Activated CD8-positive, alpha-beta memory T cell treated with anti-CD3 and anti-CD28 coated beads, Interleukin-2, amount 50 U/mL, for 24 hours (primary cell): ENCODE data around the gene FCGR3A.
"Not testable (repeated sequence)": the region's sequence is repeated elsewhere in the genome, so short reads cannot be mapped to it uniquely, and the experiment has no call there.

ENCODE experiments used
- DNase-seq: peaks from one replicate; pipeline ENCODE4 v3.0.0-alpha.2; 2020; ENCODE audit errors: extremely low read depth

FCGR3A gene

GRCh38 chr1:161549652-161550051 lies at the start of gene FCGR3A:
Gene FCGR3A (minus strand): TSS chr1:161549818. CDS start chr1:161549736, 82 bp downstream.
- DNase-seq, result no peak

- DNase-seq, result not testable (repeated sequence)
Measured at GRCh38 chr1:161597077-161597476, 47.5 kb upstream of the FCGR3A start.

- DNase-seq, result not testable (repeated sequence)
Measured at GRCh38 chr1:161595583-161595982, 46.0 kb upstream of the FCGR3A start.

DNA sequence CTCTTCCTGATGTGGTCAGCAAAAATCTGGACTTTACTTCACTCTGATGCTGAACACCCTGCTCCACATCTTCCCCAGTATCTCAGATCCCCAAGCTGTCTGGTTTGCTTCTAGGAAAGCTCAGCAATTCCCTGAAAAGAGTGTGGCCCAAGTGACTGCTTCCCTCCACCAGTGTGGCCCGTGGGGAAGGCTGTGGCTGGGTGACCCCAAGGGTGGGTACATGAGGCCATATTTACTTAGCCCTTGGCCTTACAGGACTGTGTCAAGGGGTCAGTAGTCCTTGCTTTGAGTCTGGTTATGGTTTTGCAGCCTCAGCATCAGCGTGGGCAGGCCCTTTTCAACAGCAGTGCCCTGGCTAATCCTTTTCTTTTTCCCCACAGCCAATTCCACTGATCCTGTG lies 45.6 kb upstream of the FCGR3A start:
- not testable (repeated sequence) for DNase-seq

DNA sequence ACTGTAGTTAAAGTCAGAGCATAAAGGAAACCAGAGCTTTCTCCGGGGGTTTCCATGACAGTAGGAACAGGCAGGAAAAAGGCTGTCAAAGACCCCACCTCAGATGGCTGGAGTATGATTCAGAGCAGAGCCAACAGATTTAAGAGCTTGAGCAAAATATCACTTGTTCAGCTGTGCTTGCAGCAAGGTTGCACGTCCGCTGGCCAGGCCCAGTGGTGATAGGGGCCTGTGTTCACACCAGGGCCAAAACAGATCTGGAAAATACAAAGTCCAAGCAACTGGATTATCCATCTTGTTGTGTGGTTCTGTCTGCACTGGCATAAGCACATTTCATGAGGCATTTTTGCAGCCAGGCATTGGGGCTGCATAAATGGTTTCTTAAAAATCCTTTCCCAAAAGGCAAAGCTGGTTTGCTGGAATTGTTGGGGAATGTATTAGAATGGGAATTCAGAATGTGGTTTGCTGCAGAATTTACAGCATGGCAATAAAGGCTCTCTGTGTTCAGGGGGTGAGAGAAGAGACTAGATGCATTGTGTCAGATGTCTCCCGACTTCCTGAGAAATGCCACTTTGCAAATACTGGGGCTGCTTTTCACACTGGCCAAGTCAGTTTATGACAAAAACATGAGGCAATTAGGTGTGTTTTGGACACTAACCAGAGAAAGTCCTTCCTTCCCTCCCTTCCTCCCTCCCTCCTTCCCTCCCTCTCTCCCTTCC lies 44.8 kb upstream of the FCGR3A start:
- not testable (repeated sequence) for DNase-seq

- DNase-seq, result not testable (repeated sequence)
Measured at GRCh38 chr1:161593092-161593755, 43.6 kb upstream of the FCGR3A start.

DNA sequence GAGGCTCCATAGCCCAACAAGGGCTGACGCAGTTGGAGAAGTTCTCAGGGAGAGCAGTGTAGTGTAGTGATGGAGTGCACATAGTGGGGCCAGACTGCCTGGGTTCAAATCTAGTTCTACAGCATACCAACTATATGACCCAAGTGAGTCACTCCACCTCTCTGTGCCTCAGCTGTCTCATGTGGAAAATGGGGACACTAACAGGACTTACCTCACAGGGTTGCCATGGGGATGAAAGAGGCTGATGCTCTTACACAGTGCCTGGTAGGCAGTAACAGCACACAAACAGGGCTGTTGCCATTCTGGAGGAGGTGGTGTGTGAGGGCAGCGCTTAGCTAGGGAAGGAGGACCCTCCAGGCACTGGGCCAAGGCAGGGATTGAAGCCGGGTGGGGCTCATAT lies 43.0 kb upstream of the FCGR3A start:
- not testable (repeated sequence) for DNase-seq

- not testable (repeated sequence) for DNase-seq
Measured at GRCh38 chr1:161589920-161590319, 40.3 kb upstream of the FCGR3A start.

DNA sequence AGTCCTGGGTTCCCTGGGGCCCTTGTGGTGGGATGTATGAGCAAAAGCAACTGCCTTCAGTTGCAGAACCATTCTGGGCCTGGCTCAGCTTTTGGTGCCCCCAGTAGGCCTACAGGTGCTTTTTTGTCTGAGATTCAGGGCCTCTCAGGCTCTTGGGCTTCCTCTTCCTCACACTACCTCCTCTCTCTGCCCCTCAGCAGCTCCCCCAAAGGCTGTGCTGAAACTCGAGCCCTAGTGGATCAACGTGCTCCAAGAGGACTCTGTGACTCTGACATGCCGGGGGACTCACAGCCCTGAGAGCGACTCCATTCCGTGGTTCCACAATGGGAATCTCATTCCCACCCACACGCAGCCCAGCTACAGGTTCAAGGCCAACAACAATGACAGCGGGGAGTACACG lies 39.7 kb upstream of the FCGR3A start:
- DNase-seq, result not testable (repeated sequence)

GRCh38 chr1:161588596-161588995 lies 39.0 kb upstream of the FCGR3A start:
- DNase-seq, result not testable (repeated sequence)

GRCh38 chr1:161582882-161583281 lies 33.3 kb upstream of the FCGR3A start:
- DNase-seq, result not testable (repeated sequence)

- DNase-seq, result not testable (repeated sequence)
Measured at GRCh38 chr1:161580879-161581537, 31.4 kb upstream of the FCGR3A start.

DNA sequence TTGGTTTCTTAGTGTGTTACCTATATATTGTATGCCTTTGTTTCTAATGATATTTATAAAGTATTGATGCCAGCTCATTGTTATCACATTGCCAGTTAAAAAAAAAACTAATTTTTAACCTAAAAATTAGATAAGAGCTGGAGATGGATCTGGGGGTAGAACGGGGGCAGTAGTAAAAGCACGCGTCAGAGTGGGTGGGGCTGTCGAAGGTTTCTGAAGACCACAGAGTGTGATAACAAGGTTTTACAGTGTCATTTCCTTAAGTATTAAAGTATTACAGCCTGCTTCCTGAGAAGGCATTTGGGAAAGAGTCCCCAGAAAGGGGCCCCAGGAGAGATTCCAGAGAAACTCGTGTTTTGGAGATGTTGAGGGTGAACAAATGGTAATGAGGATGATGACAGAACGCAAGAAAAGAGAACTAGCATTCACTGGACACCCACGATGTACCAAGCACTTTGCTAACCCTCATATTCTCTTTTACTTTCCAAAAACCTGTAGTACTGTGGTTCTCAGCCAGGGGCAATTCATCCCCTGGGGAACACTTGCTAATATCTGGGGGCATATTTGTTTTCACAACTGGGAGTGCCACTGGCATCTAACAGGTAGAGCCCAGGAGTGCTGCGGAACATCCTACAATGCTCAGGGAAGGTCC lies 30.4 kb upstream of the FCGR3A start:
- not testable (repeated sequence) for DNase-seq

DNA sequence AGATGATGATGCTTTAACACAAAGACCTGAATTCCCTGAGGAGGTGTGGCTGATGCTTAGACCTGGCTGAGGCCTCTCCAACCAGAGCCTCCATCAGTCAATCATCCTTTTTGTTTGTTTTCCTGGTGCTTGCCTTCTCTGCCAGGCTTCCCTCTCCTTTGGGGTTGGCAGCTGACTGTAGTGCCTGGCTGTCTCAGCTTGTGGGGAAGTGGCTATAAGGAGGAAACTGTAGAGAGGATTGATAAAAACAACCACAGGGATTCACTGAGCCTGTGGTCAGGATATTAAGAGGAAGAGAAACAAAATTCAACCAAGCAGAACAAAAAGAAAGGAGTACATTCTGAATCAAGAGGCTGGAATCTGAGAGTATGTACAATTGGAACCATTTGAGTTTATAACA lies 27.1 kb upstream of the FCGR3A start:
- not testable (repeated sequence) for DNase-seq

GRCh38 chr1:161571703-161572102 lies 22.1 kb upstream of the FCGR3A start:
- not testable (repeated sequence) for DNase-seq

GRCh38 chr1:161566602-161566960 lies 17.0 kb upstream of the FCGR3A start:
- not testable (repeated sequence) for DNase-seq

DNA sequence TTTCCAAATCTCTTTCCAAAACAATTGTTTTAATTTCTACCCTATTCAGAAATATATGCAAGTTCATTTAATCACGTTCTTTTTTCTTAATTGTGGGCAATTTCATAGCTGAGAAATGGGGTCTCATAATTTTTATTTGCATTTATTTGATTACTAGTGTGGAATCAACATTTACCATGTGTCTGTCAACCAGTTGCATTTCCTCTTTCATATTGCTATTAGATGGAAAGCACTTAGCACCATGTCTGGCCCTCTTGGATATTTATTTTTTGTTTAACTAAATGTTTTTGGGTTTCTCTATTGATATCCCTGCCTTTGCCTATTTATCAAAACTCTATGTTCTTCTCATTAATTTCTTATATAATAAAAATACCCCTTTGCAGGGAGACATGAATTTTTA lies 13.9 kb upstream of the FCGR3A start:
- not testable (repeated sequence) for DNase-seq

- not testable (repeated sequence) for DNase-seq
Measured at GRCh38 chr1:161562441-161562840, 12.8 kb upstream of the FCGR3A start.

- DNase-seq, result not testable (repeated sequence)
Measured at GRCh38 chr1:161560960-161561715, 11.5 kb upstream of the FCGR3A start.

DNA sequence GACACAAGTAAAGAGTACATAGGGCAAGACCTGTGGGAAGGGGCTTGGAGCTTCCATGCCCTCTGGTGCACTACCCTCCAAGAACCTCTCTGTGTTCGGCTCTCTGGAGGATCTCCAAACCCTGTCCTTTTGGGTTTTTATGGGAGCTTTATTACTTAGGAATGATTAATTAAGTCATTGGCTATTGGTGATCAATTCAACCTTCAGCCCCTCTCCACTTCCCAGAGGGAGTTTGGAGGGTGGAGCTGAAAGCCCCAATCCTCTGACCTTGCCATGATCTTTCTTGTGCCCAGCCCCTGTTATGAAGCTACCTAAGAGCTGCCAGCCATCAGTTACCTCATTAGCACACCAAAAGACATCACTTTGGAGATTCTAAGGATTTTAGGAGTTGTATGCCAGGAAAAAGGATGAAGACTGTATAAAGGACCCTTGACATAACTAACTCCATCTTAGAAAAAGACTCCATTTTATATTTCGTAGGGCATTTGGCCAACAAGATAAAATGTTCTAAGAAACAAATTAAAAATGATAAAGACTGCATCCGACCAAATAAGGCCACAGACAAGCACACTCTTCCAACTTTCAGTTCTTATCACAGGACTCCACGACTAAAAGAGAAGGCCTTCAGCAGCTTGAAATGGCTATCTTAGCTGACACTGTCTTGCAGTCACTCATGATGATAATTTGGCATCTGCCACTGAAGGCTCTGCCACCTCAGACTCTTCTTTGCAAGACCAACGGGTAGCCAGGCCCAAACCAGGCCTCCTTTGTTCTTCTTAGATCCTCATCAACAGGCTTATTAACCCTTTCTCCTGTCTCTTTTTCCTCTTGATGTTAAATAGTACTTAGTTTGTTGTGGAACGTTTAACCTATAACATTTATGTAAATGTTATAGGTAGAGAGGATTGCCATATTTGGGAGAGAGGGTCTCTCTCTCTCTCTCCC lies 8.2 kb upstream of the FCGR3A start:
- DNase-seq, result not testable (repeated sequence)
